Lower lobe of right lung (tissue), 2 donors: ENCODE results near the gene BRCA1. TPM values are rescaled to one million over a fixed set of nuclear protein-coding genes. Genes with fewer than 3 reads are reported as not detected.

ENCODE experiments used
- ATAC-seq, 2 donors: fragments of 200-7000 bp; cut with Tn5 transposase; one replicate each; pipeline ENCODE4 v1.9.1; 2020 to 2022; ENCODE audit warnings: mild to moderate bottlenecking in 2 of 2, moderate library complexity in 2 of 2
- DNase-seq: peaks from one replicate; pipeline ENCODE4 v3.0.0-alpha.2; 2020
- H3K27ac ChIP-seq: fragments of 200-600 bp; one replicate; pipeline ENCODE4 v1.8.0; 2022
- H3K27me3 ChIP-seq: fragments of 200-600 bp; one replicate; pipeline ENCODE4 v1.8.0; 2022; ENCODE audit warnings: low read depth
- H3K36me3 ChIP-seq: fragments of 200-600 bp; one replicate; pipeline ENCODE4 v1.8.0; 2022; ENCODE audit warnings: mild to moderate bottlenecking
- H3K4me1 ChIP-seq: fragments of 200-600 bp; one replicate; pipeline ENCODE4 v1.8.0; 2022
- H3K4me3 ChIP-seq: fragments of 200-600 bp; one replicate; pipeline ENCODE4 v1.8.0; 2022; ENCODE audit warnings: mild to moderate bottlenecking
- H3K9me3 ChIP-seq: fragments of 200-600 bp; one replicate; pipeline ENCODE4 v1.8.0; 2022
- intact Hi-C: fragments of 100-400 bp; cut with DNase I; formaldehyde crosslinking; loops from one replicate; pipeline ENCODE4 v1.11.0; 2022
- total RNA-seq: library from RNA; stranded (reverse); fragmentation: NEBNext Ultra II Directional; extraction: Animal tissue kit (Norgen Biotek cat#: 25700); gene quantifications from one replicate; pipeline ENCODE4 v1.2.1, GENCODE V29; 2021
- TF ChIP-seq, protein P1 (sequence below): fragments of 200-600 bp; IDR thresholded peaks from one replicate; pipeline ENCODE4 v1.8.0; 2022; ENCODE audit warnings: antibody characterized with exemption, mild to moderate bottlenecking
- donor health status: DM: no; HTN: yes; CAD: no; lungs with severe emphysema.

BRCA1 gene
- total RNA-seq, 1 donor from 2014 or later = 7.4 TPM

DNA sequence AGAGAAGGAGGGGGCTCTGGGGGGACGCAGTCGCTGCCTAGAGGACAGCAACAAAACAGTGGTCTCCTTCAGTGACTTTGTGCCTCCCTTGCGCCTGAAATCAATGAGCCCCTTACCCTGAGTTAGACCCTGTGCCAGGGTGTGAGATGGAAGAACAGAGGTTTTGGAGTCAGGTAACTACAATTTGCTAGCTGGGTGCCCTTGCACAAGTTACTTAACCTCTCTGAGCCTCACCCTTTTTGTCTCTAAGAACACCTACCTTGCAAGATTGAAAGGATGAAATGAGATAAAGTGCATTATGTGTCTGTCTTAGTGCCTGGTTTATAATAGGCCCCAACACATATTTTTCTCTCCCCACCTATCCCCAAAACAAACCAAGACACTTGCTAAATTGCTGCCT is 90.3 kb downstream of the BRCA1 start:
- Histone ChIP-seq H3K9me3 (no peaks in the 10 kb centered on the region), H3K4me1 (no peaks in the 10 kb centered on the region), H3K4me3 (no peak overlapping the region), H3K27ac (no peak overlapping the region), H3K36me3 (no peaks in the 10 kb centered on the region), H3K27me3 (no peaks in the 10 kb centered on the region)
- no peak for ATAC-seq
- no peak for DNase-seq
- intact Hi-C loops = no loop called here
- TF ChIP-seq, protein P1, sequence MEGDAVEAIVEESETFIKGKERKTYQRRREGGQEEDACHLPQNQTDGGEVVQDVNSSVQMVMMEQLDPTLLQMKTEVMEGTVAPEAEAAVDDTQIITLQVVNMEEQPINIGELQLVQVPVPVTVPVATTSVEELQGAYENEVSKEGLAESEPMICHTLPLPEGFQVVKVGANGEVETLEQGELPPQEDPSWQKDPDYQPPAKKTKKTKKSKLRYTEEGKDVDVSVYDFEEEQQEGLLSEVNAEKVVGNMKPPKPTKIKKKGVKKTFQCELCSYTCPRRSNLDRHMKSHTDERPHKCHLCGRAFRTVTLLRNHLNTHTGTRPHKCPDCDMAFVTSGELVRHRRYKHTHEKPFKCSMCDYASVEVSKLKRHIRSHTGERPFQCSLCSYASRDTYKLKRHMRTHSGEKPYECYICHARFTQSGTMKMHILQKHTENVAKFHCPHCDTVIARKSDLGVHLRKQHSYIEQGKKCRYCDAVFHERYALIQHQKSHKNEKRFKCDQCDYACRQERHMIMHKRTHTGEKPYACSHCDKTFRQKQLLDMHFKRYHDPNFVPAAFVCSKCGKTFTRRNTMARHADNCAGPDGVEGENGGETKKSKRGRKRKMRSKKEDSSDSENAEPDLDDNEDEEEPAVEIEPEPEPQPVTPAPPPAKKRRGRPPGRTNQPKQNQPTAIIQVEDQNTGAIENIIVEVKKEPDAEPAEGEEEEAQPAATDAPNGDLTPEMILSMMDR = no peak

GRCh38 chr17:43033948-43034881 is 90.9 kb downstream of the BRCA1 start:
- ATAC-seq (no peak), DNase-seq (no peak)
- Histone ChIP-seq H3K4me1 (no peaks in the 10 kb centered on the region), H3K27me3 (no peaks in the 10 kb centered on the region), H3K9me3 (no peaks in the 10 kb centered on the region), H3K4me3 (no peak overlapping the region), H3K27ac (no peak overlapping the region), H3K36me3 (no peaks in the 10 kb centered on the region)
- intact Hi-C loops = no loop called here
- TF ChIP-seq, protein P1 = no peak

DNA sequence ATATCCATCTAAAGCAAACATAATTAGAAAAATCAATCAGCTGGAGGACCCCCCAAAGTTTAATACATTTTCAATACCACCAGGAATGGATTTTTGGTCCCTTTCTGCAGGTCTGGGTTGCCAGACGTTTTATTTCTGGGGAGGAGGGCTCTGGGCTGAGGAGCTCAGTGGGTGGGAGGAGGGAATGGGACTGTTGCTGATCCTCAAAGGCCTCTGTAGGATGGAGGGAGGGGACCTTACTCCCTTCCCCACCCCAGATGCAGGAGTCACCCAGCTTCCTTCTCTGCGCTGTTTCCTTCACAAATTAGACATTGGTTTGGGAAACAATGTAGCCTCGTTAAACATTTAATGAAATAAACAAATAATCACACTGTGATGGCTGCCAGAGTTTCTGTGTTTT is 93.5 kb downstream of the BRCA1 start:
- no peaks in the 10 kb centered on the region for H3K4me1 ChIP-seq
- H3K9me3 ChIP-seq = no peaks in the 10 kb centered on the region
- no peaks in the 10 kb centered on the region for H3K36me3 ChIP-seq
- H3K4me3 ChIP-seq = no peak overlapping the region
- intact Hi-C loops = no loop called here
- H3K27ac ChIP-seq = no peak overlapping the region
- no peak for DNase-seq
- H3K27me3 ChIP-seq = no peaks in the 10 kb centered on the region
- no peak for ATAC-seq
- TF ChIP-seq, protein P1 = no peak

- no peak overlapping the region for H3K27ac ChIP-seq
Measured at GRCh38 chr17:43030137-43030767, 94.9 kb downstream of the BRCA1 start.

GRCh38 chr17:43028221-43028861 is 96.8 kb downstream of the BRCA1 start:
- H3K36me3 ChIP-seq = no peaks in the 10 kb centered on the region
- no peak overlapping the region for H3K4me3 ChIP-seq
- no peak for ATAC-seq
- H3K27me3 ChIP-seq = no peaks in the 10 kb centered on the region
- TF ChIP-seq, protein P1 = no peak
- H3K9me3 ChIP-seq = no peaks in the 10 kb centered on the region
- H3K4me1 ChIP-seq = peaks cover 8% of the 10 kb centered on the region
- H3K27ac ChIP-seq = no peak overlapping the region
- no peak for DNase-seq
- intact Hi-C loops = no loop called here

More at GRCh38 chr17:43030137-43030767, 94.9 kb downstream of the BRCA1 start:
- Histone ChIP-seq H3K36me3 (no peaks in the 10 kb centered on the region), H3K4me3 (no peak overlapping the region), H3K27me3 (no peaks in the 10 kb centered on the region), H3K4me1 (no peaks in the 10 kb centered on the region), H3K9me3 (no peaks in the 10 kb centered on the region)
- intact Hi-C loops = no loop called here
- ATAC-seq = no peak
- TF ChIP-seq, protein P1 = no peak
- no peak for DNase-seq
